GM12878 (cell line): Measurements from ENCODE around the gene PRKAG2. TPM values are rescaled to one million over a fixed set of nuclear protein-coding genes. Genes with fewer than 3 reads are reported as not detected.

ENCODE experiments used
- ATAC-seq: fragments of 200-7000 bp; cut with Tn5 transposase; 3 replicates; pipeline ENCODE4 v1.9.1; 2020; ENCODE audit warnings: mild to moderate bottlenecking, moderate library complexity
- BruUV-seq: library from RNA; stranded (reverse); fragments of 400-500 nt; replicated peaks from 2 replicates; lab custom pipeline; 2021; lab: Mats Ljungman, UMichigan
- CTCF ChIA-PET: fragments of 300-600 bp; sonication (Branson Sonifier 250); formaldehyde crosslinking; extraction: SDS; loops from one replicate; lab custom pipeline; 2021; ENCODE audit warnings: inconsistent platforms; lab: Yijun Ruan, JAX
- POLR2A ChIA-PET: fragments of 350-600 bp; formaldehyde crosslinking; extraction: SDS; loops from one replicate; lab custom pipeline; 2021; ENCODE audit warnings: inconsistent platforms; lab: Charles Lee
- RAD21 ChIA-PET: fragments of 300-600 bp; sonication (Branson Sonifier 250); formaldehyde crosslinking; loops from one replicate; lab custom pipeline; 2023; ENCODE audit warnings: antibody characterized with exemption; ENCODE audit not compliant: unreplicated experiment; lab: Charles Lee
- SMC1A ChIA-PET: fragments of 300-600 bp; sonication (Branson Sonifier 250); formaldehyde crosslinking; loops from one replicate; lab custom pipeline; 2023; ENCODE audit not compliant: unreplicated experiment, uncharacterized antibody; lab: Charles Lee
- DNase-seq: peaks from one replicate; pipeline ENCODE4 v3.0.0-alpha.2; 2011; ENCODE audit warnings: low read depth, low spot score
- FAIRE-seq: peaks from 3 replicates; lab custom pipeline; 2011; peaks lifted over from hg19 to GRCh38; lab: Jason Lieb, UNC
- H2AFZ ChIP-seq: 2 replicates; pipeline ENCODE4 v1.6.0; 2011; ENCODE audit warnings: low read depth, low read length, control low read depth; ENCODE audit not compliant: control insufficient read depth
- H3K27ac ChIP-seq: 2 replicates; pipeline ENCODE4 v1.5.1; 2011; ENCODE audit warnings: control low read depth; ENCODE audit not compliant: control insufficient read depth, insufficient read depth
- H3K27me3 ChIP-seq, 2 experiments: replicated peaks in 1 of 2; 2 replicates each; pipeline versions ENCODE4 v1.6.0 to v1.6.1; 2011; ENCODE audit warnings: low read length in 1 of 2; ENCODE audit not compliant: control insufficient read depth in 2 of 2, insufficient read depth in 2 of 2
- H3K36me3 ChIP-seq, 2 experiments: 2 replicates each; pipeline ENCODE4 v1.5.1; 2011; ENCODE audit warnings: low read length in 1 of 2; ENCODE audit not compliant: control insufficient read depth in 2 of 2, insufficient read depth in 2 of 2
- H3K4me1 ChIP-seq: 2 replicates; pipeline ENCODE4 v1.6.1; 2011; ENCODE audit warnings: mild to moderate bottlenecking, low read length, moderate library complexity, mixed read lengths; ENCODE audit not compliant: control insufficient read depth, insufficient read depth
- H3K4me2 ChIP-seq: 2 replicates; pipeline ENCODE4 v1.6.0; 2011; ENCODE audit warnings: control low read depth; ENCODE audit not compliant: control insufficient read depth, insufficient read depth
- H3K4me3 ChIP-seq: fragments of 200-600 bp; sonication (generic); 2 replicates; pipeline ENCODE4 v1.5.1; 2016
- H3K79me2 ChIP-seq: 2 replicates; pipeline ENCODE4 v1.6.0; 2011; ENCODE audit warnings: low read length; ENCODE audit not compliant: control insufficient read depth, insufficient read depth
- H3K9ac ChIP-seq: 2 replicates; pipeline ENCODE4 v1.8.0; 2011; ENCODE audit warnings: low read length, control low read depth, mixed read lengths; ENCODE audit not compliant: control insufficient read depth, insufficient read depth
- H3K9me3 ChIP-seq: replicated peaks from 3 replicates; pipeline ENCODE4 v1.5.1; 2011; ENCODE audit warnings: mild to moderate bottlenecking, low read length; ENCODE audit not compliant: control insufficient read depth, insufficient read depth
- H4K20me1 ChIP-seq: 2 replicates; pipeline ENCODE4 v1.6.0; 2011; ENCODE audit not compliant: control insufficient read depth, insufficient read depth
- BCLAF1 ChIP-seq: fragments of 450-650 bp; IDR thresholded peaks from 2 replicates; pipeline ENCODE4 v1.6.1; 2017; ENCODE audit warnings: antibody characterized with exemption, mild to moderate bottlenecking, moderate library complexity
- BMI1 ChIP-seq: fragments of 450-650 bp; IDR thresholded peaks from 2 replicates; pipeline ENCODE4 v1.6.1; 2016; ENCODE audit warnings: mild to moderate bottlenecking, moderate library complexity, borderline replicate concordance
- HSF1 ChIP-seq: fragments of 150-350 bp; IDR thresholded peaks from 2 replicates; pipeline ENCODE4 v1.6.1; 2014; ENCODE audit warnings: mild to moderate bottlenecking, low read depth, low read length
- POLR2AphosphoS2 ChIP-seq: IDR thresholded peaks from 2 replicates; pipeline ENCODE4 v1.6.1; 2011; ENCODE audit warnings: low read depth, mild to moderate bottlenecking, low read length, improper control_type of control experiment, moderate library complexity
- PRDM15 ChIP-seq: fragments of 450-650 bp; formaldehyde crosslinking; IDR thresholded peaks from 2 replicates; pipeline ENCODE4 v1.4.0; 2020; ENCODE audit warnings: mild to moderate bottlenecking, moderate library complexity
- REST ChIP-seq: IDR thresholded peaks from 2 replicates; pipeline ENCODE4 v1.6.1; 2012; ENCODE audit warnings: mild to moderate bottlenecking, low read depth, low read length
- WRNIP1 ChIP-seq: IDR thresholded peaks from 2 replicates; pipeline ENCODE4 v1.6.1; 2011; ENCODE audit warnings: low read depth, low read length, improper control_type of control experiment, borderline replicate concordance
- ZNF622 ChIP-seq: fragments of 450-650 bp; IDR thresholded peaks from 2 replicates; pipeline ENCODE4 v1.6.1; 2017; ENCODE audit warnings: mild to moderate bottlenecking, inconsistent platforms
- WGBS: methylation state at CpG from one replicate; pipeline ENCODE4 v1.1.6; 2016; ENCODE audit warnings: low lambda C conversion rate; ENCODE audit not compliant: insufficient replicate concordance, insufficient coverage; ENCODE audit errors: missing lambda C conversion rate; 5-methylcytosine and 5-hydroxymethylcytosine counted together
- in situ Hi-C: fragments of 300-500 bp; cut with MboI; formaldehyde crosslinking; loops from 9 replicates; pipeline ENCODE4 v1.14.3; 2018; ENCODE audit warnings: mixed read lengths
- intact Hi-C: fragments of 100-400 bp; cut with micrococcal nuclease; formaldehyde crosslinking; loops from one replicate; pipeline ENCODE4 v1.14.2; 2022; ENCODE audit not compliant: unreplicated experiment
- polyA plus RNA-seq, 11 experiments: library from polyadenylated mRNA; depleted of rRNA in 4 of 11; unstranded in 6 of 11; stranded (reverse) in 5 of 11; fragments of >200 nt; fragmentation: Nextera tagmentation in 4 of 11; fragmentation: Illumina TruSeq in 1 of 11; extraction: Ambion mirVana in 4 of 11; extraction: Trizol in 1 of 11; gene quantifications; 1 replicate in 1 of 11; 2 replicates in 10 of 11; pipeline versions ENCODE4 v1.2.1 to v1.2.3, GENCODE V29; 2011 to 2016; ENCODE audit warnings: inconsistent platforms in 2 of 11, missing spikeins in 2 of 11, low read depth in 1 of 11
- total RNA-seq, 4 experiments: library from RNA; depleted of rRNA in 3 of 4; stranded (reverse); fragments of >200 nt in 3 of 4; fragmentation: Illumina TruSeq in 1 of 4; extraction: Trizol in 1 of 4; gene quantifications; 2 replicates each; pipeline versions ENCODE4 v1.2.1 to v1.2.3, GENCODE V29; 2013 to 2021

Gene PRKAG2
- total and polyA plus RNA-seq, 10 of the 15 experiments (the other 5 are each of a cell fraction or from before 2014, with no cell fraction given) = 3.4 to 8.9 (median 6.8) TPM

GRCh38 chr7:151601521-151602305, 275.2 kb downstream of the PRKAG2 start (continued):
- TF ChIP-seq HSF1 (no peak), REST (no peak), POLR2AphosphoS2 (no peak), ZNF622 (no peak)

GRCh38 chr7:151600331-151600730, 276.6 kb downstream of the PRKAG2 start:
- ChIA-PET SMC1A (interaction anchor here (0.9 kb wide), 1 partner anchor 9 kb away, joined by 4 read pairs; no protein-coding TSS in a partner anchor), RAD21 (no interaction called here), POLR2A (no interaction called here), CTCF (interaction anchor here (1.6 kb wide), 1 partner anchor 31 kb away, joined by 4 read pairs; no protein-coding TSS in a partner anchor)
- DNase-seq (no peak), ATAC-seq (no peak), FAIRE-seq (no peak)
- Histone ChIP-seq H3K4me2 (no peak overlapping the region), H3K27me3 (no peaks in the 10 kb centered on the region), H2AFZ (no peak overlapping the region), H3K4me1 (no peaks in the 10 kb centered on the region), H4K20me1 (no peaks in the 10 kb centered on the region), H3K9me3 (no peaks in the 10 kb centered on the region; the same call in 2 of the 3 replicates), H3K4me3 (no peak overlapping the region), H3K79me2 (no peaks in the 10 kb centered on the region), H3K36me3 (peaks cover 0 to 2% of the 10 kb centered on the region in 2 experiments; a peak in 1 of 4 replicates), H3K27ac (no peak overlapping the region), H3K9ac (no peak overlapping the region)
- no TSS peak for BruUV-seq
- 57% methylated on average over 3 of the region's 3 CpGs for WGBS
- intact Hi-C loops = no loop called here
- in situ Hi-C loops = no loop called here
- TF ChIP-seq PRDM15 (no peak), BMI1 (no peak), BCLAF1 (no peak), WRNIP1 (no peak)
